Panc1 (cell line): Measurements from ENCODE around the gene REXO4. TPM values are rescaled to one million over a fixed set of nuclear protein-coding genes. Genes with fewer than 3 reads are reported as not detected.

Experiments used
- ATAC-seq: fragments of 200-7000 bp; cut with Tn5 transposase; 2 replicates; pipeline ENCODE4 v1.9.1; 2020; ENCODE audit warnings: mild to moderate bottlenecking, moderate library complexity
- BruUV-seq: library from RNA; stranded (reverse); fragments of 400-500 nt; replicated peaks from 2 replicates; lab custom pipeline; 2021; lab: Mats Ljungman, UMichigan
- CTCF ChIA-PET: fragments of 300-600 bp; sonication (Branson Sonifier 250); formaldehyde crosslinking; loops from one replicate; lab custom pipeline; 2022; ENCODE audit warnings: antibody characterized with exemption; lab: Charles Lee
- POLR2A ChIA-PET: fragments of 300-600 bp; sonication (Branson Sonifier 250); formaldehyde crosslinking; loops from one replicate; lab custom pipeline; 2022; ENCODE audit warnings: antibody characterized with exemption; lab: Charles Lee
- DNase-seq: peaks from one replicate; pipeline ENCODE4 v3.0.0-alpha.2; 2010; ENCODE audit warnings: low read depth, low spot score
- H3K27ac ChIP-seq: 2 replicates; pipeline ENCODE4 v1.5.1; 2011; ENCODE audit warnings: mild to moderate bottlenecking, low read length, inconsistent platforms
- H3K27me3 ChIP-seq: fragments of 200-500 bp; sonication (Bioruptor generic); 2 replicates; pipeline ENCODE4 v1.6.0; 2014; ENCODE audit warnings: low read length, inconsistent platforms; ENCODE audit not compliant: control insufficient read depth, insufficient read depth
- H3K36me3 ChIP-seq: fragments of 200-500 bp; sonication (Bioruptor generic); 2 replicates; pipeline ENCODE4 v1.5.1; 2014; ENCODE audit warnings: inconsistent platforms, mild to moderate bottlenecking, low read length, moderate library complexity; ENCODE audit not compliant: control insufficient read depth, insufficient read depth
- H3K4me1 ChIP-seq: 2 replicates; pipeline ENCODE4 v1.5.1; 2011; ENCODE audit warnings: inconsistent platforms, mild to moderate bottlenecking, low read length, moderate library complexity; ENCODE audit not compliant: control insufficient read depth, insufficient read depth
- H3K4me3 ChIP-seq, 2 experiments: 2 replicates each; pipeline ENCODE4 v1.5.1; 2011 to 2012; ENCODE audit warnings: low read depth in 2 of 2, low read length in 2 of 2, mild to moderate bottlenecking in 2 of 2, inconsistent platforms in 1 of 2, moderate library complexity in 1 of 2
- H3K9me3 ChIP-seq: fragments of 200-500 bp; sonication (Bioruptor generic); 2 replicates; pipeline ENCODE4 v1.5.1; 2014; ENCODE audit warnings: low read depth, mild to moderate bottlenecking, inconsistent platforms, low read length, moderate library complexity; ENCODE audit not compliant: control insufficient read depth, insufficient read depth
- CTCF ChIP-seq: fragments of 450-650 bp; IDR thresholded peaks from 2 replicates; pipeline ENCODE4 v1.5.1; 2017; ENCODE audit warnings: mild to moderate bottlenecking
- POLR2AphosphoS5 ChIP-seq: IDR thresholded peaks from 2 replicates; pipeline ENCODE4 v1.6.1; 2012; ENCODE audit warnings: mild to moderate bottlenecking, low read depth, low read length, moderate library complexity
- REST ChIP-seq, 2 experiments: IDR thresholded peaks; 2 replicates each; pipeline ENCODE4 v1.6.1; 2011 to 2012; ENCODE audit warnings: low read depth in 2 of 2, control low read depth in 1 of 2, low read length in 1 of 2, mild to moderate bottlenecking in 1 of 2, moderate library complexity in 1 of 2; ENCODE audit not compliant: insufficient read depth in 1 of 2
- SIN3A ChIP-seq: IDR thresholded peaks from 2 replicates; pipeline ENCODE4 v1.6.1; 2012; ENCODE audit warnings: low read depth, mild to moderate bottlenecking, low read length, moderate library complexity, borderline replicate concordance; ENCODE audit not compliant: insufficient read depth
- TCF7L2 ChIP-seq: IDR thresholded peaks from 2 replicates; pipeline ENCODE4 v1.6.1; 2011; ENCODE audit warnings: mild to moderate bottlenecking, low read depth, low read length, inconsistent platforms
- in situ Hi-C: cut with HindIII; loops from 2 replicates; pipeline ENCODE4 v1.10.0; 2016; ENCODE audit warnings: low sequenced_read_pairs, low pct_unique_long_range_greater_than_20kb
- intact Hi-C: fragments of 100-400 bp; cut with micrococcal nuclease; formaldehyde crosslinking; loops from one replicate; pipeline ENCODE4 v1.10.0; 2022; ENCODE audit not compliant: unreplicated experiment
- total RNA-seq: library from RNA; stranded (reverse); gene quantifications from one replicate; pipeline ENCODE4 v1.2.1, GENCODE V29; 2021; ENCODE audit not compliant: unreplicated experiment

The REXO4 gene
- total RNA-seq, 1 experiment from 2014 or later = 19.9 TPM

GRCh38 chr9:133371261-133371711 is 46.5 kb downstream of the REXO4 start:
- BruUV-seq = no TSS peak
- Histone ChIP-seq H3K36me3 (peaks cover 5% of the 10 kb centered on the region; the same call in 1 of the 2 replicates), H3K27me3 (no peaks in the 10 kb centered on the region), H3K9me3 (no peaks in the 10 kb centered on the region), H3K4me3 (no peak overlapping the region), H3K4me1 (peaks cover 18% of the 10 kb centered on the region), H3K27ac (no peak overlapping the region)
- TF ChIP-seq POLR2AphosphoS5 (no peak), CTCF (no peak), SIN3A (no peak), TCF7L2 (no peak), REST (IDR thresholded peaks at IDR 0.05; ENCODE audit: insufficient read depth in 1 of 2, low read depth in 2 of 2, low read length in 1 of 2) (no peak)
- intact Hi-C loops (no loop called here), in situ Hi-C loops (no loop called here)
- ChIA-PET CTCF (no interaction called here), POLR2A (interaction anchor here (0.7 kb wide), 1 partner anchor 16 kb away, joined by 4 read pairs; no protein-coding TSS in a partner anchor)
- DNase-seq (no peak), ATAC-seq (no peak)

GRCh38 chr9:133370685-133371084 is 47.1 kb downstream of the REXO4 start:
- Histone ChIP-seq H3K36me3 (peaks cover 9% of the 10 kb centered on the region; the same call in 1 of the 2 replicates), H3K4me3 (no peak overlapping the region), H3K4me1 (peaks cover 18% of the 10 kb centered on the region), H3K9me3 (no peaks in the 10 kb centered on the region), H3K27ac (no peak overlapping the region), H3K27me3 (no peaks in the 10 kb centered on the region)
- in situ Hi-C loops = no loop called here
- ATAC-seq (no peak), DNase-seq (no peak)
- ChIA-PET CTCF (no interaction called here), POLR2A (interaction anchor here (0.7 kb wide), 1 partner anchor 15 kb away, joined by 4 read pairs; no protein-coding TSS in a partner anchor)
- no peak for TF ChIP-seq POLR2AphosphoS5
- TF ChIP-seq SIN3A = no peak
- TF ChIP-seq REST (IDR thresholded peaks at IDR 0.05; ENCODE audit: insufficient read depth in 1 of 2, low read depth in 2 of 2, low read length in 1 of 2) = no peak
- TF ChIP-seq TCF7L2 = no peak
- TF ChIP-seq CTCF = no peak
- intact Hi-C loops = no loop called here
- BruUV-seq = no TSS peak
